Measurements from ENCODE around the gene HOPX.
A peak's percentile ranks its signal among the peaks of the same experiment; 100 is the strongest.
"Not testable (repeated sequence)": the region's sequence is repeated elsewhere in the genome, so short reads cannot be mapped to it uniquely, and the experiment has no call there.

Gene HOPX

GRCh38 chr4:56619816-56620215 is 61.3 kb downstream of the HOPX start:
- no peak for DNase-seq
- H3K4me1 Mint-ChIP-seq, result peaks cover 17% of the 10 kb centered on the region
- no peak overlapping the region for H3K4me3 Mint-ChIP-seq
- no peak for TF ChIP-seq CTCF (IDR thresholded peaks at IDR 0.05)
- H3K9me3 Mint-ChIP-seq, result peaks cover 34% of the 10 kb centered on the region
- H3K27me3 Mint-ChIP-seq (ENCODE audit: low read depth, poor library complexity), result peaks cover 3% of the 10 kb centered on the region
- H3K36me3 Mint-ChIP-seq (ENCODE audit: low read depth), result peaks cover 13% of the 10 kb centered on the region
- no peak overlapping the region for H3K27ac Mint-ChIP-seq

- peaks cover 17% of the 10 kb centered on the region for H3K4me1 Mint-ChIP-seq
- peaks cover 13% of the 10 kb centered on the region for H3K36me3 Mint-ChIP-seq (ENCODE audit: low read depth)
- no peak for TF ChIP-seq CTCF (IDR thresholded peaks at IDR 0.05)
- H3K27ac Mint-ChIP-seq, result no peak overlapping the region
- H3K27me3 Mint-ChIP-seq (ENCODE audit: low read depth, poor library complexity), result peaks cover 3% of the 10 kb centered on the region
- H3K4me3 Mint-ChIP-seq, result no peak overlapping the region
- H3K9me3 Mint-ChIP-seq, result peaks cover 28% of the 10 kb centered on the region
- no peak for DNase-seq
Observed at GRCh38 chr4:56619160-56619559, 61.9 kb downstream of the HOPX start.

- Mint-ChIP-seq H3K4me3 (no peak overlapping the region), H3K27ac (no peak overlapping the region), H3K36me3 (ENCODE audit: low read depth) (peaks cover 9% of the 10 kb centered on the region), H3K9me3 (peaks cover 24% of the 10 kb centered on the region), H3K27me3 (ENCODE audit: low read depth, poor library complexity) (peaks cover 3% of the 10 kb centered on the region), H3K4me1 (peaks cover 21% of the 10 kb centered on the region)
- no peak for DNase-seq
- no peak for TF ChIP-seq CTCF (IDR thresholded peaks at IDR 0.05)
Observed at GRCh38 chr4:56618734-56619133, 62.4 kb downstream of the HOPX start.

GRCh38 chr4:56613101-56613862 is 67.8 kb downstream of the HOPX start:
- no peak for TF ChIP-seq CTCF (IDR thresholded peaks at IDR 0.05)
- no peak for DNase-seq
- H3K27ac Mint-ChIP-seq, result peak overlapping the region; percentile 80
- H3K27me3 Mint-ChIP-seq (ENCODE audit: low read depth, poor library complexity), result peaks cover 3% of the 10 kb centered on the region
- peaks cover 6% of the 10 kb centered on the region for H3K36me3 Mint-ChIP-seq (ENCODE audit: low read depth)
- H3K4me3 Mint-ChIP-seq, result no peak overlapping the region
- peaks cover 8% of the 10 kb centered on the region for H3K9me3 Mint-ChIP-seq
- peaks cover 47% of the 10 kb centered on the region for H3K4me1 Mint-ChIP-seq

GRCh38 chr4:56612282-56612681 is 68.8 kb downstream of the HOPX start:
- Mint-ChIP-seq H3K27me3 (ENCODE audit: low read depth, poor library complexity) (no peaks in the 10 kb centered on the region), H3K9me3 (peaks cover 4% of the 10 kb centered on the region), H3K36me3 (ENCODE audit: low read depth) (no peaks in the 10 kb centered on the region), H3K4me3 (no peak overlapping the region), H3K27ac (no peak overlapping the region), H3K4me1 (peaks cover 42% of the 10 kb centered on the region)
- TF ChIP-seq CTCF (IDR thresholded peaks at IDR 0.05), result no peak
- DNase-seq, result peak; percentile 12

- DNase-seq, result no peak
- Mint-ChIP-seq H3K36me3 (ENCODE audit: low read depth) (no peaks in the 10 kb centered on the region), H3K4me1 (peaks cover 47% of the 10 kb centered on the region), H3K27me3 (ENCODE audit: low read depth, poor library complexity) (peaks cover 2% of the 10 kb centered on the region), H3K4me3 (no peak overlapping the region), H3K27ac (no peak overlapping the region), H3K9me3 (peaks cover 4% of the 10 kb centered on the region)
- no peak for TF ChIP-seq CTCF (IDR thresholded peaks at IDR 0.05)
Observed at GRCh38 chr4:56611501-56611900, 69.6 kb downstream of the HOPX start.

GRCh38 chr4:56610170-56610569 is 70.9 kb downstream of the HOPX start:
- H3K36me3 Mint-ChIP-seq (ENCODE audit: low read depth); H3K27ac Mint-ChIP-seq; H3K4me3 Mint-ChIP-seq; DNase-seq; H3K27me3 Mint-ChIP-seq (ENCODE audit: low read depth, poor library complexity); H3K9me3 Mint-ChIP-seq: not testable (repeated sequence)
- peaks cover 60% of the 10 kb centered on the region for H3K4me1 Mint-ChIP-seq

All from nephron progenitor cell (in vitro differentiated cells).